Loucy (cell line): ENCODE measurements around the gene MAP7.

Source experiments
- H2AFZ ChIP-seq: fragments of 200-600 bp; sonication (generic); 2 replicates; pipeline ENCODE4 v1.6.0; 2016; ENCODE audit warnings: antibody characterized with exemption, mild to moderate bottlenecking, low read length, moderate library complexity
- H3F3A ChIP-seq: fragments of 200-600 bp; 2 replicates; pipeline ENCODE4 v1.6.0; 2016; ENCODE audit warnings: antibody characterized with exemption, low read depth, mild to moderate bottlenecking
- H3K27me3 ChIP-seq: fragments of 200-600 bp; sonication (generic); 2 replicates; pipeline ENCODE4 v1.6.1; 2014; ENCODE audit warnings: low read length, mild to moderate bottlenecking; ENCODE audit not compliant: insufficient read depth, poor library complexity, severe bottlenecking
- H3K36me3 ChIP-seq: fragments of 200-600 bp; sonication (generic); 2 replicates; pipeline ENCODE4 v1.6.1; 2016; ENCODE audit warnings: low read length; ENCODE audit not compliant: insufficient read depth
- H3K4me1 ChIP-seq: fragments of 200-600 bp; sonication (generic); 2 replicates; pipeline ENCODE4 v1.5.1; 2014; ENCODE audit warnings: low read length, mild to moderate bottlenecking; ENCODE audit not compliant: insufficient read depth, poor library complexity, severe bottlenecking
- H3K4me2 ChIP-seq: fragments of 200-600 bp; sonication (generic); 2 replicates; pipeline ENCODE4 v1.6.0; 2014; ENCODE audit warnings: antibody characterized with exemption, low read length, low read depth, mild to moderate bottlenecking; ENCODE audit not compliant: poor library complexity, severe bottlenecking
- H3K4me3 ChIP-seq: fragments of 200-600 bp; sonication (generic); 2 replicates; pipeline ENCODE4 v1.5.1; 2014; ENCODE audit warnings: low read length, mild to moderate bottlenecking, mixed read lengths; ENCODE audit not compliant: poor library complexity, severe bottlenecking
- H3K79me2 ChIP-seq: fragments of 200-600 bp; sonication (generic); 2 replicates; pipeline ENCODE4 v1.6.1; 2014; ENCODE audit warnings: low read length; ENCODE audit not compliant: insufficient read depth
- H3K9ac ChIP-seq: fragments of 200-600 bp; sonication (generic); 2 replicates; pipeline ENCODE4 v1.6.0; 2014; ENCODE audit warnings: mild to moderate bottlenecking, low read depth, low read length, moderate library complexity; ENCODE audit not compliant: poor library complexity, severe bottlenecking
- H3K9me2 ChIP-seq: fragments of 200-600 bp; sonication (generic); replicated peaks from 2 replicates; pipeline ENCODE4 v1.6.1; 2016; ENCODE audit warnings: low read depth, low read length, mixed read lengths
- H3K9me3 ChIP-seq: fragments of 200-600 bp; sonication (generic); 2 replicates; pipeline ENCODE4 v1.6.1; 2014; ENCODE audit warnings: mild to moderate bottlenecking, antibody characterized with exemption, low read length, low read depth; ENCODE audit not compliant: insufficient read depth
- H4K20me1 ChIP-seq: fragments of 200-600 bp; sonication (generic); 2 replicates; pipeline ENCODE4 v1.6.0; 2014; ENCODE audit warnings: antibody characterized with exemption, low read length, mild to moderate bottlenecking; ENCODE audit not compliant: insufficient read depth, poor library complexity, severe bottlenecking
- CTCF ChIP-seq: fragments of 200-600 bp; sonication (generic); conservative IDR thresholded peaks from 2 replicates; pipeline ENCODE4 v1.5.1; 2014; ENCODE audit warnings: mild to moderate bottlenecking, antibody characterized with exemption, low read length
- EZH2phosphoT487 ChIP-seq: fragments of 200-600 bp; IDR thresholded peaks from 2 replicates; pipeline ENCODE4 v1.6.1; 2018; ENCODE audit warnings: antibody characterized with exemption, mild to moderate bottlenecking, moderate library complexity, borderline replicate concordance

The MAP7 gene

GRCh38 chr6:136553166-136553787, 3.1 kb upstream of the MAP7 start:
- Histone ChIP-seq H3K36me3 (no peaks in the 10 kb centered on the region), H3K79me2 (no peaks in the 10 kb centered on the region), H3K9ac (no peak overlapping the region), H3K9me2 (no peaks in the 10 kb centered on the region), H2AFZ (no peak overlapping the region), H4K20me1 (no peaks in the 10 kb centered on the region), H3K4me3 (no peak overlapping the region), H3K9me3 (no peaks in the 10 kb centered on the region), H3K4me1 (no peaks in the 10 kb centered on the region), H3K4me2 (no peak overlapping the region), H3F3A (no peaks in the 10 kb centered on the region), H3K27me3 (peaks cover 60% of the 10 kb centered on the region)
- TF ChIP-seq CTCF = no peak
- no peak for TF ChIP-seq EZH2phosphoT487

- peaks cover 52% of the 10 kb centered on the region for H3K27me3 ChIP-seq
- H3F3A ChIP-seq = no peaks in the 10 kb centered on the region
- no peaks in the 10 kb centered on the region for H3K4me1 ChIP-seq
- H3K4me2 ChIP-seq = no peak overlapping the region
- H3K79me2 ChIP-seq = no peaks in the 10 kb centered on the region
- H3K9ac ChIP-seq = no peak overlapping the region
- no peaks in the 10 kb centered on the region for H3K9me3 ChIP-seq
- H3K36me3 ChIP-seq = no peaks in the 10 kb centered on the region
- no peak overlapping the region for H3K4me3 ChIP-seq
- no peak for TF ChIP-seq CTCF
- TF ChIP-seq EZH2phosphoT487 = no peak
- H4K20me1 ChIP-seq = no peaks in the 10 kb centered on the region
- no peak overlapping the region for H2AFZ ChIP-seq
- no peaks in the 10 kb centered on the region for H3K9me2 ChIP-seq
Observed at GRCh38 chr6:136552054-136552453, 1.8 kb upstream of the MAP7 start.

GRCh38 chr6:136551103-136551502, 881 bp upstream of the MAP7 start:
- Histone ChIP-seq H3F3A (no peaks in the 10 kb centered on the region), H3K27me3 (peaks cover 44% of the 10 kb centered on the region), H2AFZ (no peak overlapping the region), H3K9ac (no peak overlapping the region), H3K4me1 (no peaks in the 10 kb centered on the region), H3K4me3 (no peak overlapping the region), H4K20me1 (no peaks in the 10 kb centered on the region), H3K9me2 (no peaks in the 10 kb centered on the region), H3K36me3 (no peaks in the 10 kb centered on the region), H3K9me3 (no peaks in the 10 kb centered on the region), H3K79me2 (no peaks in the 10 kb centered on the region), H3K4me2 (no peak overlapping the region)
- TF ChIP-seq CTCF (no peak), EZH2phosphoT487 (no peak)
